ENCODE results near the gene ZNF318. TPM values are rescaled to one million over a fixed set of nuclear protein-coding genes. Genes with fewer than 3 reads are reported as not detected.
A peak's percentile ranks its signal among the peaks of the same experiment; 100 is the strongest.
"Not testable (repeated sequence)": the region's sequence is repeated elsewhere in the genome, so short reads cannot be mapped to it uniquely, and the experiment has no call there.

Gene ZNF318
- total RNA-seq, 1 experiment from 2014 or later: 24.3 TPM

DNA sequence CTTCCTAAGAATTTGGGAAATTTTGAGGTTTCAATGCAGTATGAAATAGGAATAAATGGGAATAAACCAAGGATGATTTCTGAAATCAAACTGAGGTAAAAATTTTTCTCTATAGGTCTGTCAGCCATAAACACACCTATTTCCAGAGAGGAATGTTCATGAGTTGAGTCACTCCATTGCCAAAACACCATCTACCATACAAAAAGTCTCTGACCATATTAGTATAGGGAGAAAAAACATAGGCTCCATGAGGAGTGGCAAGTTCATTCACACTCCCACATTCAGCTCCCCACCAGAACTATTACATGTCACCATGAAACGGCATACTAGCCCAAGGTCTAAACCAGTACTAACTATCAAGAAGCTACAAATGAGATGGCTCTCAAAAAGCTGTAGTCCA lies 9.6 kb downstream of the ZNF318 start (continued):
- no peak for TF ChIP-seq IRF1 (CRISPR knock-in tag; IDR thresholded peaks at IDR 0.05)

- ATAC-seq (no peak), DNase-seq (ENCODE audit: low spot score) (no peak)
- POLR2A ChIA-PET: no interaction called here
- H3K4me1 Mint-ChIP-seq: peaks cover 23% of the 10 kb centered on the region
- no peaks in the 10 kb centered on the region for H3K27me3 Mint-ChIP-seq (ENCODE audit: low read depth)
- CTCF ChIA-PET: interaction anchor here (1.9 kb wide), 1 partner anchor 51 kb away, joined by 5 read pairs; the partner anchor contains the start of gene CRIP3
- H3K36me3 Mint-ChIP-seq: peaks cover 35% of the 10 kb centered on the region
- H3K4me3 Mint-ChIP-seq: no peak overlapping the region
- H3K27ac Mint-ChIP-seq: no peak overlapping the region
- no peaks in the 10 kb centered on the region for H3K9me3 Mint-ChIP-seq
- TF ChIP-seq OVOL2 (CRISPR knock-in tag; IDR thresholded peaks at IDR 0.05; ENCODE audit: borderline replicate concordance): no peak
Measured at GRCh38 chr6:43359381-43359780, 10.1 kb downstream of the ZNF318 start.

DNA sequence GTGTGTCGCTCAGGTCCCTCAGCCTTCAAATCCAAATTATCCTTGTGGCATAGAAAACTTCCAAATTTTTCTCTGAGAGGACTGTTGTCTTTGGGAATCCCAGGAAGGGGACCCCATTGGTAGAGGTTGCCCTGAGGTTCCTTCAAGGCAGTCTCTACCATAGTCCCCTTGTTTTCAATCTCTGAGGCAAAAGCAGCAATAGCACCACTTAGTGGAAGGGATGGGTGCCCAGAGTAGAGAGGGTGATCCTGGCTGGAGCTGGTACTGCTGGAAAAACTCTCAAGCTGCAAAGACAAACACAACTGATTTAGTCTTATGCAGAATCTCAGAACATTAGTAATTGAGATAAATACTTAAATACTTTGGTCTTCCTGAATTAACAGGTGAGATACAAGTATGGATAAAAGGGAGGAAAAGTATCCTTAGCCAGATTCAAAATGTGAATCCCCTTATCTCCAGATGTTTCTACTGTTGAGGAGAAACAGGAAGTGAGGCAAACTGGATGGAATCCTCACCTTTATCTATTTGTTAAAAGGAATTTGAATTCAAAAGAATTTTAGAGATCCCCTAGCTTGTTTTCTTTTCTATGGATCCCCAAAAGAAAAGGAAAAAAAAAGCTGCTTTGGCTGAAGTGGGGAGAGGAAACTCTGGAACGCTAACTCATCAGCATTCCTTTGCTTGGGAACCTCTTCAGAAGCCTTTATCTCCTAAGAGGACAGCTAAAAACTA lies 13.4 kb downstream of the ZNF318 start:
- DNase-seq (ENCODE audit: low spot score) (peak; percentile 22), ATAC-seq (peak; percentile 99)
- Mint-ChIP-seq H3K36me3 (peaks cover 33% of the 10 kb centered on the region), H3K9me3 (no peaks in the 10 kb centered on the region), H3K27ac (peak overlapping the region; percentile 24), H3K27me3 (ENCODE audit: low read depth) (no peaks in the 10 kb centered on the region), H3K4me1 (peaks cover 23% of the 10 kb centered on the region), H3K4me3 (no peak overlapping the region)
- CTCF ChIA-PET: interaction anchor here (0.5 to 2.6 kb wide), 37 partner anchors 9 to 209 kb away, joined by 3 to 19 read pairs (median 4); partner anchors contain the start of genes ABCC10, CRIP3, CUL9 and DNPH1
- TF ChIP-seq, protein P1, sequence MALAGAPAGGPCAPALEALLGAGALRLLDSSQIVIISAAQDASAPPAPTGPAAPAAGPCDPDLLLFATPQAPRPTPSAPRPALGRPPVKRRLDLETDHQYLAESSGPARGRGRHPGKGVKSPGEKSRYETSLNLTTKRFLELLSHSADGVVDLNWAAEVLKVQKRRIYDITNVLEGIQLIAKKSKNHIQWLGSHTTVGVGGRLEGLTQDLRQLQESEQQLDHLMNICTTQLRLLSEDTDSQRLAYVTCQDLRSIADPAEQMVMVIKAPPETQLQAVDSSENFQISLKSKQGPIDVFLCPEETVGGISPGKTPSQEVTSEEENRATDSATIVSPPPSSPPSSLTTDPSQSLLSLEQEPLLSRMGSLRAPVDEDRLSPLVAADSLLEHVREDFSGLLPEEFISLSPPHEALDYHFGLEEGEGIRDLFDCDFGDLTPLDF (CRISPR knock-in tag; IDR thresholded peaks at IDR 0.05): no peak
- TF ChIP-seq, protein P2, sequence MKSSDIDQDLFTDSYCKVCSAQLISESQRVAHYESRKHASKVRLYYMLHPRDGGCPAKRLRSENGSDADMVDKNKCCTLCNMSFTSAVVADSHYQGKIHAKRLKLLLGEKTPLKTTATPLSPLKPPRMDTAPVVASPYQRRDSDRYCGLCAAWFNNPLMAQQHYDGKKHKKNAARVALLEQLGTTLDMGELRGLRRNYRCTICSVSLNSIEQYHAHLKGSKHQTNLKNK (CRISPR knock-in tag; IDR thresholded peaks at IDR 0.05): no peak
- TF ChIP-seq EMX1 (CRISPR knock-in tag; IDR thresholded peaks at IDR 0.05): no peak
- 0 out of 2 replicates have a peak, but pooled peaks have one; percentile 18 for TF ChIP-seq GABPB1 (CRISPR knock-in tag; IDR thresholded peaks at IDR 0.05)
- no peak for TF ChIP-seq ZSCAN18 (CRISPR knock-in tag; IDR thresholded peaks at IDR 0.05)
- no peak for TF ChIP-seq ZNF138 (CRISPR knock-in tag; conservative IDR thresholded peaks at IDR 0.05)
- TF ChIP-seq, protein P3, sequence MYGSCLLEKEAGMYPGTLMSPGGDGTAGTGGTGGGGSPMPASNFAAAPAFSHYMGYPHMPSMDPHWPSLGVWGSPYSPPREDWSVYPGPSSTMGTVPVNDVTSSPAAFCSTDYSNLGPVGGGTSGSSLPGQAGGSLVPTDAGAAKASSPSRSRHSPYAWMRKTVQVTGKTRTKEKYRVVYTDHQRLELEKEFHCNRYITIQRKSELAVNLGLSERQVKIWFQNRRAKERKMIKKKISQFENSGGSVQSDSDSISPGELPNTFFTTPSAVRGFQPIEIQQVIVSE (CRISPR knock-in tag; IDR thresholded peaks at IDR 0.05; ENCODE audit: borderline replicate concordance): no peak
- TF ChIP-seq ELF4 (CRISPR knock-in tag; IDR thresholded peaks at IDR 0.05; ENCODE audit: low read depth): no peak
- no peak for TF ChIP-seq ZNF121 (CRISPR knock-in tag; IDR thresholded peaks at IDR 0.05)
- POLR2A ChIA-PET: no interaction called here

- H3K9me3 Mint-ChIP-seq; POLR2A ChIA-PET; DNase-seq (ENCODE audit: low spot score); H3K27ac Mint-ChIP-seq; H3K4me3 Mint-ChIP-seq; H3K27me3 Mint-ChIP-seq (ENCODE audit: low read depth); ATAC-seq; CTCF ChIA-PET: not testable (repeated sequence)
- peaks cover 14% of the 10 kb centered on the region for H3K4me1 Mint-ChIP-seq
- peaks cover 24% of the 10 kb centered on the region for H3K36me3 Mint-ChIP-seq
Measured at GRCh38 chr6:43351951-43352350, 17.5 kb downstream of the ZNF318 start.

DNA sequence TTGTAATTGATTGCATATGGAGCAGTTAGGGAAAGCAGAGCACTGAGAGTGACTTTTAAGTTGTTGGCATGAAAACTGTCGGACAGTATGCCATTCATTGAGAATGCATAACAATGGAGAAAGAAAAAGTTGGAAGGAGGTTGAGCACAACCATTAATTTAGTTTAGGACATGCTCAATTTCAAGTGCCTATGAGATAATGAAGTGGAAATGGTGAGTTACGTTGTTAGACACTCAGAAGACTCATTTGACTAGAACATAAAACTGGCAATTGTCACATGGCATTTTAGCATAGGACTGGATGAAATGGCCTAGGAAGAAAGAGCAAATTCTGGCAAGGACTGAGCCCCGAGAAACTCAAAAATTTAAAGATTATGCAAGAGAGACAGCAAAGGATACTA lies 22.0 kb downstream of the ZNF318 start:
- ATAC-seq: no peak
- H3K4me3 Mint-ChIP-seq: no peak overlapping the region
- H3K9me3 Mint-ChIP-seq: no peaks in the 10 kb centered on the region
- H3K27ac Mint-ChIP-seq: no peak overlapping the region
- H3K36me3 Mint-ChIP-seq: peaks cover 12% of the 10 kb centered on the region
- H3K4me1 Mint-ChIP-seq: no peaks in the 10 kb centered on the region
- ChIA-PET CTCF (no interaction called here), POLR2A (no interaction called here)
- H3K27me3 Mint-ChIP-seq (ENCODE audit: low read depth): no peaks in the 10 kb centered on the region
- DNase-seq (ENCODE audit: low spot score): no peak
- no peak for TF ChIP-seq SOX15 (CRISPR knock-in tag; IDR thresholded peaks at IDR 0.05)
- no peak for TF ChIP-seq JAZF1 (CRISPR knock-in tag; IDR thresholded peaks at IDR 0.05)
- no peak for TF ChIP-seq PRDM15 (CRISPR knock-in tag; IDR thresholded peaks at IDR 0.05)
- no peak for TF ChIP-seq IRF2 (CRISPR knock-in tag; IDR thresholded peaks at IDR 0.05; ENCODE audit: borderline replicate concordance, low read depth)
- no peak for TF ChIP-seq NR3C1 (CRISPR knock-in tag; conservative IDR thresholded peaks at IDR 0.05; ENCODE audit: low read depth)
- no peak for TF ChIP-seq ZNF263 (CRISPR knock-in tag; IDR thresholded peaks at IDR 0.05; ENCODE audit: low read depth)
- no peak for TF ChIP-seq NFE2L1 (CRISPR knock-in tag; IDR thresholded peaks at IDR 0.05)
- no peak for TF ChIP-seq TP53 (CRISPR knock-in tag; IDR thresholded peaks at IDR 0.05)

Data from WTC11 (cell line).